OCI-LY1 (cell line): ENCODE measurements around the gene PAX3.

Source experiments
- H2AFZ ChIP-seq: fragments of 200-600 bp; sonication (generic), shearing (Covaris generic); 2 replicates; pipeline ENCODE4 v1.6.0; 2014; ENCODE audit warnings: antibody characterized with exemption, mild to moderate bottlenecking, low read length
- H3F3A ChIP-seq: fragments of 200-600 bp; sonication (generic), shearing (Covaris generic); 2 replicates; pipeline ENCODE4 v1.6.0; 2014; ENCODE audit warnings: mild to moderate bottlenecking, antibody characterized with exemption, low read length, moderate library complexity; ENCODE audit not compliant: insufficient read depth
- H3K27ac ChIP-seq: fragments of 200-600 bp; sonication (generic); 2 replicates; pipeline ENCODE4 v1.5.1; 2014; ENCODE audit warnings: low read length, mixed run types, mild to moderate bottlenecking, low read depth; ENCODE audit not compliant: poor library complexity, severe bottlenecking
- H3K27me3 ChIP-seq: fragments of 200-600 bp; sonication (generic); 2 replicates; pipeline ENCODE4 v1.6.0; 2014; ENCODE audit warnings: antibody characterized with exemption, mild to moderate bottlenecking, low read length, moderate library complexity; ENCODE audit not compliant: insufficient read depth
- H3K36me3 ChIP-seq: fragments of 200-600 bp; sonication (generic); 2 replicates; pipeline ENCODE4 v1.6.1; 2014; ENCODE audit warnings: mild to moderate bottlenecking, antibody characterized with exemption, low read length, moderate library complexity, mixed read lengths; ENCODE audit not compliant: insufficient read depth
- H3K4me1 ChIP-seq: fragments of 200-600 bp; sonication (generic); 2 replicates; pipeline ENCODE4 v1.5.1; 2014; ENCODE audit warnings: mild to moderate bottlenecking, low read length, moderate library complexity; ENCODE audit not compliant: insufficient read depth, severe bottlenecking
- H3K4me2 ChIP-seq: fragments of 200-600 bp; sonication (generic), shearing (Covaris generic); 2 replicates; pipeline ENCODE4 v1.6.1; 2014; ENCODE audit warnings: low read length
- H3K4me3 ChIP-seq: fragments of 200-600 bp; sonication (generic); 2 replicates; pipeline ENCODE4 v1.5.1; 2014; ENCODE audit warnings: low read length, low read depth, mild to moderate bottlenecking, mixed read lengths; ENCODE audit not compliant: poor library complexity, severe bottlenecking
- H3K79me2 ChIP-seq: fragments of 200-600 bp; shearing (Covaris generic); 2 replicates; pipeline ENCODE4 v1.6.1; 2016; ENCODE audit warnings: mixed run types, low read length, mixed read lengths; ENCODE audit not compliant: insufficient read depth
- H3K9ac ChIP-seq: fragments of 200-600 bp; sonication (generic), shearing (Covaris generic); 2 replicates; pipeline ENCODE4 v1.6.1; 2014; ENCODE audit warnings: mild to moderate bottlenecking, low read length, mixed read lengths
- H3K9me2 ChIP-seq: fragments of 200-600 bp; sonication (generic), shearing (Covaris generic); 2 replicates; pipeline ENCODE4 v1.6.1; 2014; ENCODE audit warnings: low read depth, mild to moderate bottlenecking, low read length, mixed read lengths
- H3K9me3 ChIP-seq: fragments of 200-600 bp; shearing (Covaris generic); 2 replicates; pipeline ENCODE4 v1.6.1; 2014; ENCODE audit warnings: low read length, mixed read lengths
- H4K20me1 ChIP-seq: fragments of 200-600 bp; sonication (generic), shearing (Covaris generic); 2 replicates; pipeline ENCODE4 v1.6.0; 2016; ENCODE audit warnings: mild to moderate bottlenecking, low read length; ENCODE audit not compliant: insufficient read depth
- EZH2 ChIP-seq: fragments of 200-600 bp; sonication (generic), shearing (Covaris generic); IDR thresholded peaks from 2 replicates; pipeline ENCODE4 v1.8.0; 2017; ENCODE audit warnings: borderline replicate concordance, mixed run types, mild to moderate bottlenecking, antibody characterized with exemption, low read length, moderate library complexity, mixed read lengths
- TF ChIP-seq, protein P1 (sequence below): fragments of 200-600 bp; sonication (generic), shearing (Covaris generic); IDR thresholded peaks from 2 replicates; pipeline ENCODE4 v1.5.1; 2017; ENCODE audit warnings: mild to moderate bottlenecking, antibody characterized with exemption, low read length, moderate library complexity, mixed read lengths

Gene PAX3

DNA sequence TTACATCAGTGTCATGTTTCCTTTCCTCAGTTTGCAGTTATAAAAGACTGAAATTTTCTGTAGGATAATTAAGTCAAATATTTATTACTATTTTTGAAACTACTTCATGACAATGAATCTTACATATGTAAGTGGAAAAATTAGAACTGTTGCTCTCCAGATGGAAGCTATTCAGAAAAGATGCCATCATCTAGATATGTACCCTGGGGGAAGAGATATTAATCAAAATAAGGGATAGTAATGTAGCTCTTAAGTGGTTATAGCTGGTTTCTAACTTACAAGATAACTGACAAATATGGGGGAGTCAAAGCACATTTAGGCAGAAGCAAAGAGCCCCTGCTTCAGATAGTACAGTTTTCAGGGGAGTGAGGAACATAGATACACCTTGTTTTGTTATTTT is 38.1 kb upstream of the PAX3 start:
- Histone ChIP-seq H3K27ac (no peak overlapping the region), H3K4me3 (no peak overlapping the region), H3K9ac (no peak overlapping the region), H4K20me1 (no peaks in the 10 kb centered on the region), H3K27me3 (no peaks in the 10 kb centered on the region), H2AFZ (no peak overlapping the region), H3K4me1 (no peaks in the 10 kb centered on the region), H3K9me2 (no peaks in the 10 kb centered on the region), H3K4me2 (no peak overlapping the region), H3F3A (no peaks in the 10 kb centered on the region), H3K79me2 (no peaks in the 10 kb centered on the region), H3K9me3 (no peaks in the 10 kb centered on the region), H3K36me3 (no peaks in the 10 kb centered on the region)
- no peak for TF ChIP-seq EZH2
- TF ChIP-seq, protein P1, sequence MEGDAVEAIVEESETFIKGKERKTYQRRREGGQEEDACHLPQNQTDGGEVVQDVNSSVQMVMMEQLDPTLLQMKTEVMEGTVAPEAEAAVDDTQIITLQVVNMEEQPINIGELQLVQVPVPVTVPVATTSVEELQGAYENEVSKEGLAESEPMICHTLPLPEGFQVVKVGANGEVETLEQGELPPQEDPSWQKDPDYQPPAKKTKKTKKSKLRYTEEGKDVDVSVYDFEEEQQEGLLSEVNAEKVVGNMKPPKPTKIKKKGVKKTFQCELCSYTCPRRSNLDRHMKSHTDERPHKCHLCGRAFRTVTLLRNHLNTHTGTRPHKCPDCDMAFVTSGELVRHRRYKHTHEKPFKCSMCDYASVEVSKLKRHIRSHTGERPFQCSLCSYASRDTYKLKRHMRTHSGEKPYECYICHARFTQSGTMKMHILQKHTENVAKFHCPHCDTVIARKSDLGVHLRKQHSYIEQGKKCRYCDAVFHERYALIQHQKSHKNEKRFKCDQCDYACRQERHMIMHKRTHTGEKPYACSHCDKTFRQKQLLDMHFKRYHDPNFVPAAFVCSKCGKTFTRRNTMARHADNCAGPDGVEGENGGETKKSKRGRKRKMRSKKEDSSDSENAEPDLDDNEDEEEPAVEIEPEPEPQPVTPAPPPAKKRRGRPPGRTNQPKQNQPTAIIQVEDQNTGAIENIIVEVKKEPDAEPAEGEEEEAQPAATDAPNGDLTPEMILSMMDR: no peak

DNA sequence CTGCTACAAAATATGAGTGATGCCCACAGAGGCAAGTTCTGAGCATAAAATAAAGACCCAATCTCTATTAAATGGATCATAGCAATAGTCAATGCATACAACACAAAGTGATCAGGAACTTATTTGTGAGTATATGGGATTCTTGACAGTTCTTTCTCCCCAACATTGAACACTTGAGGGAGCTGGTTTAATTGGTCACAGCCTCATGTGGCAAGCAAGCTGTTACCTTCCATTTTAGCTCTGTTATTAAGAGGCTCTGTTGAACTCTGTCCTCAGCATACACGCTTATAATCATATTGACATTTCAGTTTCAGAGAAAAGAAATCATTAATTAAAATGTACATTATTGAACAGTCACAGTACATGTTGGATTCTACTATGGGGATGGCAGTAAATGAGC is 37.6 kb upstream of the PAX3 start:
- H4K20me1 ChIP-seq: no peaks in the 10 kb centered on the region
- H2AFZ ChIP-seq: no peak overlapping the region
- H3K4me3 ChIP-seq: no peak overlapping the region
- no peaks in the 10 kb centered on the region for H3K4me1 ChIP-seq
- no peak overlapping the region for H3K4me2 ChIP-seq
- no peaks in the 10 kb centered on the region for H3K9me3 ChIP-seq
- H3K79me2 ChIP-seq: no peaks in the 10 kb centered on the region
- no peaks in the 10 kb centered on the region for H3K36me3 ChIP-seq
- no peaks in the 10 kb centered on the region for H3F3A ChIP-seq
- no peak overlapping the region for H3K27ac ChIP-seq
- H3K9me2 ChIP-seq: no peaks in the 10 kb centered on the region
- TF ChIP-seq, protein P1: no peak
- TF ChIP-seq EZH2: no peak
- no peaks in the 10 kb centered on the region for H3K27me3 ChIP-seq
- H3K9ac ChIP-seq: no peak overlapping the region

DNA sequence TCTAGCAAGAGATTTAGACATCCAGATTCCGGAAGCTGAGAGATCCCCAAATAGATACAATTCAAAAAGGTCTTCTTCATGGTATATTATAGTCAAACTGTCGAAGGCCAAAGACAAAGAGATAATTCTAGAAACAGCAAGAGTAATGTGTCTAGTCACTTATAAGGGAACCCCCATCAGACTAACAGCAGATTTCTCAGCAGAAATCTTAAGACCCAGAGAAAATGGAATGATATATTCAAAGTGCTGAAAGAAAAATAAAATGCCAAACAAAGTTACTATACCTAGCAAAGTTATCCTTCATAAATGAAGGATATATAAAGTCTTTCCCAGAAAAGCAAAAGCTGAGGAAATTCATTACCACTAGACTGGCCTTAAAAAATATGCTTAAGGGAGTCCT is 36.1 kb upstream of the PAX3 start:
- Histone ChIP-seq H3K79me2 (no peaks in the 10 kb centered on the region), H3K27ac (no peak overlapping the region), H3K27me3 (no peaks in the 10 kb centered on the region), H3K9ac (no peak overlapping the region), H3K4me2 (no peak overlapping the region), H3K4me3 (no peak overlapping the region), H3K36me3 (no peaks in the 10 kb centered on the region), H2AFZ (no peak overlapping the region), H3K9me2 (no peaks in the 10 kb centered on the region), H3K9me3 (0 out of 2 replicates have a peak, but pooled peaks cover 1% of the 10 kb centered on the region), H4K20me1 (no peaks in the 10 kb centered on the region), H3F3A (no peaks in the 10 kb centered on the region), H3K4me1 (no peaks in the 10 kb centered on the region)
- no peak for TF ChIP-seq EZH2
- TF ChIP-seq, protein P1: no peak
